ENCODE data around the gene PTPRD. TPM values are rescaled to one million over a fixed set of nuclear protein-coding genes. Genes with fewer than 3 reads are reported as not detected.

Gene PTPRD
- polyA plus RNA-seq, 1 donor: 88.9 TPM

DNA sequence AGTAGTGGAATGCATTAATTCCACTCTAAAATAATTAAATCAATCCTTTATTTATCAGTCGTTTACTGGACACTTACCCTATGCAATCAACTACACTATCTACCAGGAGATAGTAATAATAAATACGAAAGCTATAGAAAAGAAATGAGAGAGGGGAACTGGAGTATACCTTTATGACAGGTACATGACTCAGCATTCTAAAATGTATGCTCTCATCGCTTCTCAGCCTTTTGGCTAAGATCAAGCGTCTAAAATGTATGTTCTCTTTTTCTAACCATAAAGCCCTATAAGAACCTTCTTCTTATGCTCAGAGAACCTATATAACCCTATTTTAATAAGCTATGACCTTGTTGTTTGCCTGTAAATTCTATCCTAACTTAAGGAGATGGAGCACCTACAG, 2059.4 kb downstream of the PTPRD start:
- no peak for DNase-seq

DNA sequence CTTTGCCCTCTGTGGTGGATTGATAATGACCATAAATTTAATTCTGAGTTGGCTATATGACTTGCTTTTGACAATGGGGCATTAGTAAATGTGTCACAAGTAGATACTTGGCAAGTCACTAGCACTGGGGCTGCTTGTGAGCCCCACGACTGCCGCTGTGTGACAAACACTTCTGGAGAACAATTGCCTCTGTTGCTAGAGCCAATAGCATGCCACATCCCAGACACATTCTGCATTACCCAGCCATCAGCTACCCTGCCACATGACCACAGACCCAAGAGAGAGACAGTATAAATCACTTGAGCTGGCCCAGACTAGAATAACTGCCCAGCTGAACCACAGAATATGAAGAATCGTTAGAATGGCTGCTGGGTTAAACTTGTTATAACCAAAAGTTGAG, 2060.1 kb downstream of the PTPRD start:
- no peak for DNase-seq

DNA sequence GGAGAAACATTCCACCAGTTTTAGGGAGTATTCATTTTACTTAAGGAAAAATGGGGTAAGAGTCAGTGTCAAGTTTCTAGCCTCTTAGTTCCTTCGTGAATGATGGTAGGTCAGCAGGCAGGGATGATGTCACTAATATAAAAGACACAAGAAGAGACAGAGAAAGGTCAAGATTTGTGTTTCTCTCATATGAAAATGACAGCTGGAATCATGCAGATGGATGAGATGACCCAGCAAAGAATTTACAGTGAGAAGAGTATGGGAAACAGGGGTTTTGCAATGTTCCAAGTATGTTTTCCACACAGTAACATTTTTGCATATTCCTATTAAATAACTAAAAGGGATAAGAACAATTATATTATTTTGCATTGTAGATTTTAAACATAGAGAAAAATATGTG, 2063.6 kb downstream of the PTPRD start:
- no peak for DNase-seq

GRCh38 chr9:8543219-8543618, 2069.6 kb downstream of the PTPRD start:
- DNase-seq: no peak

DNA sequence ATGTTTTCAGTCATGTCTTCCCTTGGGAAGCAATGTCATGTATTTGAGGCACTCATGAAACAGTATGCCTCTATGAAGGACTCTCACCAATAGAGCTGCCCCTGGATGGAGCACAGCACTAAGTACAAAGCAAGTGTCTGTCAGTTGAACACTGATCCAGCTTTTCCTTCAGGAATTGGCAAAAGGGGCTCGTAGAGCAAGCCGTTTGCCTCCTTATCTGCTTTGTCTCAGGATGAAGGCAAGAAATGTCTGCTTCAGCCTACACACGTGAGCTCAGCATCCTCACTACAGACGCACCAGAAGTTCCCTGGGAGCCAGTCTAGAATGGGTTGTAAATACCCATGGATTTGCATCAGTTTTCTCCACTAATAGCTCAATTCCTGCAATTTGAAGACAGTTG, 2070.3 kb downstream of the PTPRD start:
- DNase-seq: no peak

- DNase-seq: no peak
These were observed 2073.1 kb downstream of the PTPRD start for GRCh38 chr9:8539681-8540197.

DNA sequence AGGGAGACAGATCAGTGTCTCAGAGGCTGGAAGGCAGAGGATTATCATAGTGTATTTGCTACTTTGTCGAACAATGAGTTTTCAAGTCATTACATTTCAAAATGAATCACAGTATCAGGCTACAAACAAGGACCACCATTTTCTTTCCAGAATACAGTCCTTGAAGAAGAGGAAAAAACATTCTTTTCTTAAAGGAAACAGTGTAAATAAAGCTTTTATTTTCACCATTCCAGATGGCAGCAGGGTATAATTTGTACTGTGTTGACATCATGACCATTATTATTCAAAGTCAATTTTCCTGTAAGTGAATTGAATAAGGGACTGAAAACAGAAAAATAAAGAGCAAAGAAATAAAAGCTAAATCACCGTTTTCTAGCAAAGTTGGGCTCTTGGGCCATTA, 2076.0 kb downstream of the PTPRD start:
- DNase-seq: no peak

DNA sequence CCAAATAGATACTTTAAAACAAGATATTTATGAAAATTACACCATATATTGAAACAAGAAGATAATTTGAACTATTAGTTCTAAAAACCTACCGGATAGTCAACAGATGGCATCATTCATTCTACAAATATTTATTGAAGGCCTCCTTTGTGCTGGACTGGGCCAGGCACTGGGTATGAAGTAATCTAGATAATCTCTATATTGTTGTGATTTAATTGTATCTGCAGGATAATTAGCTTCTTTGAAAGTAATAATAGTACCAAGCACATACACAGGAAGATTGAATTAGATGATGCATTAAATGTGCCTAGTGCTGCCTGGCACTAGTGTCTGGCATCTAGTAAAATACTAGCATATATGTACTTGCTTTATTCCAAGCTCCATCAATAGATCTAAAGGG, 2078.0 kb downstream of the PTPRD start:
- no peak for DNase-seq

DNA sequence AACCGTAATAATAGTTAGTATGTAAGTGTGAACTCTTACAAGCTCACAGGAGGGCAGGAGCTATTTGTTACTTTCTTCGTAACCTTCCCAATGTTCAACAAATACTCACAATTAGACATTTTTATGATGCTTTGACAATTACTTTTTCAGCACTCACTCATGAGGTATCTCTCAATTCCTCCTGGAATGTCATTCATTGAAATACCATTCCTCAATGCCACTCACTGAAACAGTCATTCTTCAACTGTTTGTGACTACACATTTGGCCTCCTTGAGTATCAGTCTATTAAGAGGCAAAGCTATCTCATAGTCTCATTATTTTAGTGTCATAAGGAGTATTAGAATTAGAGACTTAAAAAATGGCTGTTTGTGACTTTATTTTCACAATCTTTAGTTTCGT, 2079.1 kb downstream of the PTPRD start:
- no peak for DNase-seq

DNA sequence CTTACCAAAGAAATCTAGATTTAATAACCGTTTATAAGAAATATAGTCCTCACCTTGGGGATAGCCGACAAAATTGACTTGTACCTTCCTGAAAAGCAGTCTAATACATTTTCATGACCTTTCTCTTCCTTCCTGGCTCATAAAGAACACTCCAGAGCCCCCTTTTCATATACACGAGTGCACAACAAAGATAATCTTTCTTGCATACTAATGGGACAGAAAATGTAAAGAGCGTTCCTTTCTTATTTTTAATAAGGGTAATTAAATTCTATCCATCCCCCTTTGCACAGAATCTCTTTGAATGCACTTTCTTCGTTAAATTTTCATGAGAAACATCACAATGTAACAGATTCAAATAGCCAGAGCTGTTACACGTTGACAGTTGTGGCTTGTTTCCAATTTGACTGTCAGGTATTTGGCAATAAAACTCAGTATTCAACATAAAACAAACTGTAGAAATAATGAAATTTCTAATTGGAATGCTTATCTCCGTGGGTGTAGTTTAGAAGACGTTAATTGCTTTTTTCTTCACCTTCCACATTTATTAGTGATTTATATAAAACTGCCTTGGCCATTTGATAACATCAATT, 2080.9 kb downstream of the PTPRD start:
- DNase-seq: no peak

DNA sequence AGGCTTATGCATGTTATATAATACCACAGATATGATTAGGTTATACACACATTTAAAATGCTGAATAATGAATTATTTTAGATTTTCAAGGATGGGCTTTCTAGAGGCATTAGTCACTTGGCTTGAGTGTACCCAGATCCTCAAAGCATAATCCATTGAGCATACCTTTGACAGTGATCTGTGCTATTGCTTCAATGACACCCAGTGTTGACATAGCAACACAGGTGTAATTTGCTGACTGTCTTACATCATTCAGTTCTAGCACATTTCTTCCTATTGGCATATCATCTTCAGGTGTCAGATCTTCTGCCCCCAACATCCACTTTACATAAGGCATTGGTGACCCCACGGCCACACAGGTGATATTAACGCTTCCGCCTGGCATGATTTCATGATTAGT, 2091.7 kb downstream of the PTPRD start:
- DNase-seq: no peak

- no peak for DNase-seq
These were observed 2097.1 kb downstream of the PTPRD start for GRCh38 chr9:8515748-8516147.

DNA sequence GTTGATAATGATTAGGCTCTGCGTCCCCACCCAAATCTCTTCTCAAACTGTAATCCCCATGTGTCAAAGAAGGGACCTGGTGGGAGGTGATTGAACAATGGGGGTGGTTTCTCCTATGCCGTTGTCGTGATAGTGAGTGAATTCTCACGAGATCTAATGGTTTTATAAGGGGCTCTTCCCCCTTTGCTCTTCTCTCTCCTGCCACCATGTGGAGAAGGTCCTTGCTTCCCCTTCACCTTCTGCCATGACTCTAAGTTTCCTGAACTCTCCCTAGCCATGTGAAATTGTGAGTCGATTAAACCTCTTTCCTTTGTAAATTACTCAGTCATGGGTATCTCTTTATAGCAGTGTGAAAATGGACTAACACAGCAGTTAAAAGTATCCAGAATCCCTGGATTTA, 2098.0 kb downstream of the PTPRD start:
- DNase-seq: no peak

GRCh38 chr9:8508671-8509290, 2104.0 kb downstream of the PTPRD start:
- DNase-seq: no peak

GRCh38 chr9:8494571-8494970, 2118.2 kb downstream of the PTPRD start:
- DNase-seq: no peak

GRCh38 chr9:8492679-8493078, 2120.1 kb downstream of the PTPRD start:
- DNase-seq: no peak

DNA sequence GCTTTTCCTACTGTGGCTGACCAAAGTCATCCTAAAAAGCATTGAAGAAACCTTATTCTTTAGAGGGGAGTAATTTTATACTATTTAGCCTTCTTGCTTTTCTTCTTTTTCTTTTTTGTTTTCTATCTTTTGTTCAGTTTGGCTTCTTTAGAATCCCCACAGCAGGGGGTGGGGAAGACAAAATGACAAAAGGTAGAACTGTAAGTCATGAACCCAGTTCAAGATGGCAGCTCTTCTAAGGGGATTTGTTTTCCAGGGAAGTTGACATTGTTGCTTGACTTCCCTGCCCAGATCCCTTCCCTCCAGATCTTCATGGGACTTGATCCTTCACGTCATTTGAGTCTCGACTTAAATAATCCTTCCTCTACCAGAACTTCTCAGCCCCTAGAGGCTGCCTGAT, 2120.8 kb downstream of the PTPRD start:
- DNase-seq: no peak

- DNase-seq: no peak
These were observed 2121.2 kb downstream of the PTPRD start for GRCh38 chr9:8491563-8491962.

DNA sequence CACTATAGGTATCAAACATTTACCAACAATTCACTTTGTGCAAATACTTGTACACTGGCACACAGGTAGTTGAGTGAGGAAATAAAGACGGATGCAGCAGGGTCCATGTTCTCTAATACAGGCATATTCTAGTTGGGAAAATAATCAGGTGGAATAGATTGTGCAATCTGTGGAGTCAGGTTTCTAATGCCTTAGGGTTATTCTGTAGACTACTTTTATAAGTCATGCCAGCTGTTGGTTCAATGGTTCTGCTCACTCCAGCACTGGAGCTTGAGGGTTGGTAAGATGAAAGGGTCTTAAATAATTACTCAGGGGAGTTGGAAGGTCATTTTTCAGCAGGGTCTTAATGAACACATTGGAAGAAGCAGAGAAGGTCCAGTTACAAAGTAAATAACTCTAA, 2123.0 kb downstream of the PTPRD start:
- DNase-seq: no peak

DNA sequence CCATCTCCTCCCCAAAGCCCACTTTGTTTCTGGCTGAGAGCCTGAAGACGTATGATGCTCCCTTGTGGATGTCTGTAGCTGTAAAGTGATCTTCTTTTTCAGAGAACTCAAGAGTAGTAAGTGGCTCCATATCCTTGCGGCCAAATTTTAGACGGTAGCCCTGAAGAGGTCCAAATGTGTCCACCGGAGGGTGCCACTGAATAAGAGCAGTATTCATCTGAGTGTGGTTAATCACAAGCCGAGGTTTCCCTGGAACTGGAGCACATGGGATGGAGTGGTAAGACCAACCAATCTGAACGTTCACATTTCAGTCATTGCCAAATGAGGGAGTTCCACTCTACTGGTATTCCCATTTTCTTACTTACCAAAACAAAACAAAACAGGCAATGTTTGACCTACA, 2126.7 kb downstream of the PTPRD start:
- DNase-seq: no peak

GRCh38 chr9:8484597-8485191, 2128.1 kb downstream of the PTPRD start:
- DNase-seq: no peak

DNA sequence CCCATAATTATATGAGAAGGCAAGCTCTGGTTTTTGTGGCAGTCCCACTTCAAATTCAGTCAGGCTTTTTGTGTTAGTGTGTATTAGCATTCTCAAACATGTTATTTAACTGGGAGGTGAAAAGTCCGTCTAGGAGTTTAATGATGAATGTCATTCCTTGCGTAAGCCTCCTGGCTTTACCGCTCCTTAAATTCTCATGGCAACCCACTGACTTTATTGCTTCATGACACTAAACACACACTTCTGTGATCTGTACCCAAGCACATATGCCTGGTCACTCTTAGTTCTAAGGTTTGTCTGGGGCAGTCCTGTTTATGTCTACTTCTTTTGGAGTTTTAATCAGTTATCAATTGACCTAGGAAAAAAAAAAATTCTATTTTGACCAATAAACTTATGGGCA, 2135.4 kb downstream of the PTPRD start:
- DNase-seq: no peak

DNA sequence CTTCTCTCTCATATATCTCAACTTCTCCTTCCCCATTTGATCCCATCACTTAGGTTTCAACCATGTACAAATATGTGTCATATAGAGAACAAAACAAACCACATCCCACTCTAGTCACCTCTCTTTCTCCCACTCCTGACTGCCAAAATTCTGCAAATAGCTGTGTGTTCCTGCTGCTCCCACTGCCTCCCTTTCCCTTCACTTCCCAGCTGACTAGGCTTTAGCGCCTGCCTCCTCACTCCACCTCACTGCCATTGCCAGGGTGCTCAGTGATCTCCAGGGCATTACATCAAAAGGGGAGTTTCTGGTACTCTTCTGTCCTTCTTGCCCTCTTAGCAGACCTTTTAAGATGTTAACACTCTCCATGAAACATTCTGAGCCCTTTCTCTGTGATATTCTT, 2137.9 kb downstream of the PTPRD start:
- no peak for DNase-seq

GRCh38 chr9:8473244-8474020, 2139.4 kb downstream of the PTPRD start:
- DNase-seq: no peak

Measured in hindlimb muscle (tissue), 1 donor.